ENCODE results near the gene ICAM3. TPM values are rescaled to one million over a fixed set of nuclear protein-coding genes. Genes with fewer than 3 reads are reported as not detected.

Gene ICAM3
- polyA plus RNA-seq, 6 donors from 2014 or later = 156 to 235 (median 200) TPM

DNA sequence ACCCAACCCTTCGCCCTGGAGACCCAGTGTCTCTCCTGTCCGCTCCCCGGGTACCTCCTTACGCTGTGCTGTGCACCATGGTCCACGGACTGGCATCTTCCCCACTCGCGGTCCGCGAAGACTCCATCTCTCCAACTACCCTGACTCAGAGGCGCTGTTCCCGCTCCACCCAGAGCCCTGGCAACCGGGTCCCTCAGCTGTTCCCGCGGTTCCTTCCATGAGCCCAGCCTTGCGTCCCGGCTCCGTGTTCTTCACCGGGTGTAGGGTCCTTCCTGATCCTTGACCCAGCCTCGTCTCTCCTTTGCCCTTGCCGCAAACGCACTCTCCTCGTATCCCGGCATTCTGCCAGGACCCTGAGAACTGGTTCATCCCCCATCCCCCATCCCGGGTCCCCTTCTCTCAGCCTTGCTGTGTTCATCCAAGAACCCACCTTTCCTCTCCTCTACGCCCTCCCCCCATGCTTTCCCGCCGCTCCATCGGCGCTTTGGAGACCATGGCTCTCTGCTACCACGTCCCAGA, 49.0 kb downstream of the ICAM3 start:
- DNase-seq = no peak

DNA sequence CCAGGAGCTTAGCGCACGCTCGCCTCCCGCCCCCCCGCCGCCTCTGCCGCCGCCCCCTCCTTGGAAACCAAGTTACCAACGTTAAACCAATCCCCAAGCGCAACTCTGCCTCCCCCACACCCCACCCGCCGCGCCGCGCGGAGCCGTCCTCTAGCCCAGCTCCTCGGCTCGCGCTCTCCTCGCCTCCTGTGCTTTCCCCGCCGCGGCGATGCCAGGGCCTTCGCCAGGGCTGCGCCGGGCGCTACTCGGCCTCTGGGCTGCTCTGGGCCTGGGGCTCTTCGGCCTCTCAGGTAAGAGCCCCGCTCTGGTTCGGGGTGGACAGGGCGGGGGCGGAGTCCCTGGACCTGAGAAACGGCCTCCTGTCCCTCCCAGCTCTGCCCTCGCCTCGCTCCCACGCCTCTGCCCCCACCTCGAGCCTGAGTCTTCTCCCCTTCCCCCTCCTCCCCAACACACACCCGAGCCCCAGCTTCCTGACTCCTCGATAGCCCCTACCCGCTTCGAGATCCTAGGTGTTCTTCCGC, 49.5 kb downstream of the ICAM3 start, which contains the start of gene ICAM5:
ICAM5 (plus strand) TSS at position 117 of the 521 bp plus-strand sequence; CDS start at position 209, 92 bp downstream.
- Mint-ChIP-seq H3K9me3 (peaks cover 0 to 5% (median 0%) of the 10 kb centered on the region in 7 donors), H3K27ac (peak within 1 kb of the TSS; percentile 65 to 93 (median 78)), H3K4me1 (peaks cover 42 to 79% (median 73%) of the 10 kb centered on the region in 3 donors), H3K36me3 (peaks cover 9 to 19% of the 10 kb centered on the region in 2 donors), H3K27me3 (peaks cover 48 to 78% (median 48%) of the 10 kb centered on the region in 3 donors), H3K4me3 (peak within 1 kb of the TSS; percentile 79 to 93 (median 86))
- no peak for DNase-seq
- peak; percentile 10 to 15 for ATAC-seq (ENCODE audit: low read depth in 2 of 2)

More for the DNA sequence above, 49.0 kb downstream of the ICAM3 start:
- no peak for ATAC-seq (ENCODE audit: low read depth in 2 of 2)
- peak overlapping the region in 4 of 6 donors; percentile 65 to 93 (median 83) for H3K27ac Mint-ChIP-seq
- H3K4me3 Mint-ChIP-seq = peak overlapping the region; percentile 79 to 93 (median 86)
- peaks cover 48 to 81% (median 51%) of the 10 kb centered on the region in 3 donors for H3K27me3 Mint-ChIP-seq
- peaks cover 0 to 5% (median 0%) of the 10 kb centered on the region in 7 donors for H3K9me3 Mint-ChIP-seq
- peaks cover 3 to 13% of the 10 kb centered on the region in 2 donors for H3K36me3 Mint-ChIP-seq
- peaks cover 43 to 82% (median 76%) of the 10 kb centered on the region in 3 donors for H3K4me1 Mint-ChIP-seq

DNA sequence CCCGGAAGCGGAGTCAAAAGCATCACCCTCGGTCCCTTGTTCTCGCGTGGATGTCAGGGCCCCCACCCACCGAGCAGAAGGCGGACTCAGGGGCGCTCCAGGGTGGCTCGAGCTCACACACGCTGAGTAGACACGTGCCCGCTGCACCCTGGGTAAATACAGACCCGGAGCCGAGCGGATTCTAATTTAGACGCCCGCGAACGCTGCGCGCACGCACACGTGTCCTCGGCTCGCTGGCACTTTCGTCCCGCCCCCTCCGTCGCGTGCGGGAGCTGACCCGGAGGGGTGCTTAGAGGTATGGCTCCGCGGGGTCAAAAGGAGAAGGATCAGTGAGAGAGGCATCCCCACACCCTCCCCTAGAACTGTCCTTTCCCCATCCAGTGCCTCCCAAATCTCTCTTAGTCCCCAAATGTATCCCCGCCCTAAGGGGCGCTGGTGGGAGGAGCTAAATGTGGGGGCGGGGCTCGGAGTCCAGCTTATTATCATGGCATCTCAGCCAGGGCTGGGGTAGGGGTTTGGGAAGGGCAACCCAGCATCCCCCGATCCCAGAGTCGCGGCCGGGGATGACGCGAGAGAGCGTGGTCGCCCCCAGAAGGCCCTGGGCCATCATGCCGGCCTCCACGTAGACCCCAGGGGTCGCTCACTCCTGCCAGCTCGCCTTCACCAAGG, 50.1 kb downstream of the ICAM3 start:
- H3K4me1 Mint-ChIP-seq = peaks cover 42 to 74% (median 73%) of the 10 kb centered on the region in 3 donors

DNA sequence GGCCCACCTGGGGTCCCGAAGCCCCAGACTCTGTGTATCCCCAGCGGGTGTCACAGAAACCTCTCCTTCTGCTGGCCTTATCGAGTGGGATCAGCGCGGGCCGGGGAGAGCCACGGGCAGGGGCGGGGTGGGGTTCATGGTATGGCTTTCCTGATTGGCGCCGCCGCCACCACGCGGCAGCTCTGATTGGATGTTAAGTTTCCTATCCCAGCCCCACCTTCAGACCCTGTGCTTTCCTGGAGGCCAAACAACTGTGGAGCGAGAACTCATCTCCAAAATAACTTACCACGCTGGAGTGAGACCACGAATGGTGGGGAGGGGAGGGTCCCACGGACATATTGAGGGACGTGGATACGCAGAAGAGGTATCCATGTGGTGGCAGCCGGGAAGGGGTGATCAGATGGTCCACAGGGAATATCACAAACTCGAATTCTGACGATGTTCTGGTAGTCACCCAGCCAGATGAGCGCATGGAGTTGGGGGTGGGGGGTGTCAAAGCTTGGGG, 50.7 kb downstream of the ICAM3 start:
- Mint-ChIP-seq H3K27me3 (peaks cover 47 to 67% (median 48%) of the 10 kb centered on the region in 3 donors), H3K27ac (peak overlapping the region; percentile 49 to 92 (median 70))

More for the DNA sequence above, 50.1 kb downstream of the ICAM3 start:
- peaks cover 9 to 22% of the 10 kb centered on the region in 2 donors for H3K36me3 Mint-ChIP-seq
- peak overlapping the region; percentile 75 to 93 (median 84) for H3K4me3 Mint-ChIP-seq
- DNase-seq (peak; percentile 53), ATAC-seq (ENCODE audit: low read depth in 2 of 2) (peak; percentile 62 to 70)
- peak overlapping the region; percentile 49 to 92 (median 70) for H3K27ac Mint-ChIP-seq
- peaks cover 48 to 73% (median 48%) of the 10 kb centered on the region in 3 donors for H3K27me3 Mint-ChIP-seq
- peaks cover 0 to 5% (median 0%) of the 10 kb centered on the region in 7 donors for H3K9me3 Mint-ChIP-seq

DNA sequence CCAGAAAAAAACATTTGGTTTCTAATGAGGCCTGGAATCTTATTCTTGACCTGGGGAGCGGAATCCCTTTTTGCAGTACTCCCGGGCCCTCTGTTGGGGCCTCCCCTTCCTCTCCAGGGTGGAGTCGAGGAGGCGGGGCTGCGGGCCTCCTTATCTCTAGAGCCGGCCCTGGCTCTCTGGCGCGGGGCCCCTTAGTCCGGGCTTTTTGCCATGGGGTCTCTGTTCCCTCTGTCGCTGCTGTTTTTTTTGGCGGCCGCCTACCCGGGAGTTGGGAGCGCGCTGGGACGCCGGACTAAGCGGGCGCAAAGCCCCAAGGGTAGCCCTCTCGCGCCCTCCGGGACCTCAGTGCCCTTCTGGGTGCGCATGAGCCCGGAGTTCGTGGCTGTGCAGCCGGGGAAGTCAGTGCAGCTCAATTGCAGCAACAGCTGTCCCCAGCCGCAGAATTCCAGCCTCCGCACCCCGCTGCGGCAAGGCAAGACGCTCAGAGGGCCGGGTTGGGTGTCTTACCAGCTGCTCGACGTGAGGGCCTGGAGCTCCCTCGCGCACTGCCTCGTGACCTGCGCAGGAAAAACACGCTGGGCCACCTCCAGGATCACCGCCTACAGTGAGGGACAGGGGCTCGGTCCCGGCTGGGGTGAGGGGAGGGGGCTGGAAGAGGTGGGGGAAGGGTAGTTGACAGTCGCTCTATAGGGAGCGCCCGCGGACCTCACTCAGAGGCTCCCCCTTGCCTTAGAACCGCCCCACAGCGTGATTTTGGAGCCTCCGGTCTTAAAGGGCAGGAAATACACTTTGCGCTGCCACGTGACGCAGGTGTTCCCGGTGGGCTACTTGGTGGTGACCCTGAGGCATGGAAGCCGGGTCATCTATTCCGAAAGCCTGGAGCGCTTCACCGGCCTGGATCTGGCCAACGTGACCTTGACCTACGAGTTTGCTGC, 52.4 kb downstream of the ICAM3 start, which contains the start of gene ICAM4:
ICAM4 (plus strand) TSS at position 153 of the 935 bp plus-strand sequence; CDS start at position 211, 58 bp downstream.
- Mint-ChIP-seq H3K36me3 (peaks cover 9 to 22% of the 10 kb centered on the region in 2 donors), H3K9me3 (peaks cover 0 to 2% (median 0%) of the 10 kb centered on the region in 7 donors), H3K4me1 (peaks cover 29 to 60% (median 57%) of the 10 kb centered on the region in 3 donors), H3K27ac (peak within 1 kb of the TSS in 5 of 6 donors; percentile 49 to 87 (median 64)), H3K27me3 (peaks cover 34 to 51% (median 36%) of the 10 kb centered on the region in 3 donors), H3K4me3 (peak within 1 kb of the TSS; percentile 65 to 93 (median 83))
- DNase-seq (no peak), ATAC-seq (ENCODE audit: low read depth in 2 of 2) (no peak)

More for the DNA sequence above, 50.7 kb downstream of the ICAM3 start:
- Mint-ChIP-seq H3K4me3 (peak overlapping the region; percentile 75 to 93 (median 84)), H3K36me3 (peaks cover 9 to 22% of the 10 kb centered on the region in 2 donors), H3K9me3 (peaks cover 0 to 5% (median 0%) of the 10 kb centered on the region in 7 donors), H3K4me1 (peaks cover 42 to 73% (median 73%) of the 10 kb centered on the region in 3 donors)
- no peak for ATAC-seq (ENCODE audit: low read depth in 2 of 2)
- DNase-seq = no peak

DNA sequence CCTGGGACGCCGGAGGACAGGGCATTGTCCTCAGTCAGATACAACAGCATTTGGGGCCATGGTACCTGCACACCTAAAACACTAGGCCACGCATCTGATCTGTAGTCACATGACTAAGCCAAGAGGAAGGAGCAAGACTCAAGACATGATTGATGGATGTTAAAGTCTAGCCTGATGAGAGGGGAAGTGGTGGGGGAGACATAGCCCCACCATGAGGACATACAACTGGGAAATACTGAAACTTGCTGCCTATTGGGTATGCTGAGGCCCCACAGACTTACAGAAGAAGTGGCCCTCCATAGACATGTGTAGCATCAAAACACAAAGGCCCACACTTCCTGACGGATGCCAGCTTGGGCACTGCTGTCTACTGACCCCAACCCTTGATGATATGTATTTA, 54.0 kb downstream of the ICAM3 start:
- Mint-ChIP-seq H3K9me3 (no peaks in the 10 kb centered on the region), H3K27me3 (peaks cover 22 to 36% (median 23%) of the 10 kb centered on the region in 3 donors), H3K27ac (peak overlapping the region in 2 of 6 donors; percentile 64 to 65), H3K4me1 (peaks cover 20 to 47% (median 43%) of the 10 kb centered on the region in 3 donors), H3K36me3 (peaks cover 9 to 17% of the 10 kb centered on the region in 2 donors), H3K4me3 (no peak overlapping the region)
- DNase-seq (no peak), ATAC-seq (ENCODE audit: low read depth in 2 of 2) (no peak)

DNA sequence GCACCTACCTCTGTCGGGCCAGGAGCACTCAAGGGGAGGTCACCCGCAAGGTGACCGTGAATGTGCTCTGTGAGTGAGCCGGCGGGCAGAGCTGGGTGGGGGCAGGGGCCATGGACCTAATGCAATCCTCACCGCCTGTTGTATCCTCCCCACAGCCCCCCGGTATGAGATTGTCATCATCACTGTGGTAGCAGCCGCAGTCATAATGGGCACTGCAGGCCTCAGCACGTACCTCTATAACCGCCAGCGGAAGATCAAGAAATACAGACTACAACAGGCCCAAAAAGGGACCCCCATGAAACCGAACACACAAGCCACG, 54.5 kb downstream of the ICAM3 start:
- Mint-ChIP-seq H3K4me1 (peaks cover 17 to 44% (median 42%) of the 10 kb centered on the region in 3 donors), H3K4me3 (no peak overlapping the region), H3K27ac (peak overlapping the region in 1 of 6 donors; percentile 69), H3K36me3 (peaks cover 9 to 13% of the 10 kb centered on the region in 2 donors), H3K9me3 (no peaks in the 10 kb centered on the region), H3K27me3 (peaks cover 18 to 31% (median 19%) of the 10 kb centered on the region in 3 donors)
- ATAC-seq (ENCODE audit: low read depth in 2 of 2) = no peak
- no peak for DNase-seq

DNA sequence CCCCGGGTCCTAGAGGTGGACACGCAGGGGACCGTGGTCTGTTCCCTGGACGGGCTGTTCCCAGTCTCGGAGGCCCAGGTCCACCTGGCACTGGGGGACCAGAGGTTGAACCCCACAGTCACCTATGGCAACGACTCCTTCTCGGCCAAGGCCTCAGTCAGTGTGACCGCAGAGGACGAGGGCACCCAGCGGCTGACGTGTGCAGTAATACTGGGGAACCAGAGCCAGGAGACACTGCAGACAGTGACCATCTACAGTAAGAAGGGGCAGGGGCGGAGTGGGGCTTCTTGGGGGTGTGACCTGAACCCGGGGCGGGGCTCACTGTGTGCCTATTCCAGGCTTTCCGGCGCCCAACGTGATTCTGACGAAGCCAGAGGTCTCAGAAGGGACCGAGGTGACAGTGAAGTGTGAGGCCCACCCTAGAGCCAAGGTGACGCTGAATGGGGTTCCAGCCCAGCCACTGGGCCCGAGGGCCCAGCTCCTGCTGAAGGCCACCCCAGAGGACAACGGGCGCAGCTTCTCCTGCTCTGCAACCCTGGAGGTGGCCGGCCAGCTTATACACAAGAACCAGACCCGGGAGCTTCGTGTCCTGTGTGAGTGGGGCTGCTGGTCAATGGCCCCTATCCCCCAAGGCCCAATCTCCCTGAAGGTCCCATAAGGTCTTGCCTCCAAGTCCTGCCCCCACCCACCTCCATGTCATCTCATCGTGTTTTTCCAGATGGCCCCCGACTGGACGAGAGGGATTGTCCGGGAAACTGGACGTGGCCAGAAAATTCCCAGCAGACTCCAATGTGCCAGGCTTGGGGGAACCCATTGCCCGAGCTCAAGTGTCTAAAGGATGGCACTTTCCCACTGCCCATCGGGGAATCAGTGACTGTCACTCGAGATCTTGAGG, 55.1 kb downstream of the ICAM3 start:
- H3K36me3 Mint-ChIP-seq = peaks cover 9 to 13% of the 10 kb centered on the region in 2 donors
- H3K4me1 Mint-ChIP-seq = peaks cover 19 to 47% (median 41%) of the 10 kb centered on the region in 3 donors
- ATAC-seq (ENCODE audit: low read depth in 2 of 2) (no peak), DNase-seq (no peak)
- H3K9me3 Mint-ChIP-seq = no peaks in the 10 kb centered on the region
- H3K4me3 Mint-ChIP-seq = peak overlapping the region in 1 of 8 donors; percentile 40
- no peak overlapping the region for H3K27ac Mint-ChIP-seq
- peaks cover 17 to 25% (median 19%) of the 10 kb centered on the region in 3 donors for H3K27me3 Mint-ChIP-seq

Other genes with a start within 250 kb of the ICAM3 start
- gene ANGPTL6, start 236.9 kb downstream of the ICAM3 start, polyA plus RNA-seq (ENCODE audit: low read depth in 6 of 6) = 1 to 10 TPM in 1 of 6 donors, under 1 TPM in 3, not detected in 2; 0.39 to 1.1 (median 0.65) TPM
- 10 to 100 TPM in 5 of 6 donors, 1 to 10 TPM in 1; 7.8 to 30.7 (median 15.1) TPM for gene PPAN, start 233.3 kb downstream of the ICAM3 start, polyA plus RNA-seq (ENCODE audit: low read depth in 6 of 6)
- 1 to 10 TPM in 3 of 6 donors, under 1 TPM in 3; 0.69 to 1.2 (median 0.92) TPM for gene P2RY11, start 227.9 kb downstream of the ICAM3 start, polyA plus RNA-seq (ENCODE audit: low read depth in 6 of 6)
- gene EIF3G, start 219.7 kb downstream of the ICAM3 start, polyA plus RNA-seq (ENCODE audit: low read depth in 6 of 6) = 100 to 1,000 TPM; 141 to 177 (median 159) TPM
- 10 to 100 TPM; 13.9 to 56.7 (median 31.3) TPM for gene DNMT1, start 144.7 kb downstream of the ICAM3 start, polyA plus RNA-seq (ENCODE audit: low read depth in 6 of 6)
- under 1 TPM in 4 of 6 donors, not detected in 2; 0.06 to 0.21 (median 0.16) TPM for gene S1PR2, start 108.3 kb downstream of the ICAM3 start, polyA plus RNA-seq (ENCODE audit: low read depth in 6 of 6)
- 10 to 100 TPM; 23.7 to 34.3 (median 27.4) TPM for gene MRPL4, start 87.4 kb downstream of the ICAM3 start, polyA plus RNA-seq (ENCODE audit: low read depth in 6 of 6)
- 1 to 10 TPM in 5 of 6 donors, not detected in 1; 2.5 to 4.9 (median 3.8) TPM for gene ICAM1, start 68.5 kb downstream of the ICAM3 start, polyA plus RNA-seq (ENCODE audit: low read depth in 6 of 6)
- gene ICAM4, start 52.7 kb downstream of the ICAM3 start, polyA plus RNA-seq (ENCODE audit: low read depth in 6 of 6) = not detected
- not detected for gene ICAM5, start 49.7 kb downstream of the ICAM3 start, polyA plus RNA-seq (ENCODE audit: low read depth in 6 of 6)
- gene ZGLP1, start 29.8 kb downstream of the ICAM3 start, polyA plus RNA-seq (ENCODE audit: low read depth in 6 of 6) = under 1 TPM in 2 of 6 donors, not detected in 4; 0.73 to 0.86 TPM
- 10 to 100 TPM; 12.9 to 36.6 (median 15.5) TPM for gene FDX2, start 23.6 kb downstream of the ICAM3 start, polyA plus RNA-seq (ENCODE audit: low read depth in 6 of 6)
- 10 to 100 TPM; 12.0 to 25.0 (median 15.0) TPM for gene RAVER1, start 6.1 kb downstream of the ICAM3 start, polyA plus RNA-seq (ENCODE audit: low read depth in 6 of 6)
- 10 to 100 TPM; 26.1 to 67.7 (median 48.5) TPM for gene TYK2, start 40.9 kb upstream of the ICAM3 start, polyA plus RNA-seq (ENCODE audit: low read depth in 6 of 6)
- 10 to 100 TPM; 43.9 to 73.1 (median 53.9) TPM for gene CDC37, start 63.9 kb upstream of the ICAM3 start, polyA plus RNA-seq (ENCODE audit: low read depth in 6 of 6)
- gene PDE4A, start 80.9 kb upstream of the ICAM3 start, polyA plus RNA-seq (ENCODE audit: low read depth in 6 of 6) = 1 to 10 TPM in 1 of 6 donors, under 1 TPM in 4, not detected in 1; 0.17 to 2.8 (median 0.25) TPM
- 1 to 10 TPM in 5 of 6 donors, under 1 TPM in 1; 0.18 to 9.8 (median 7.7) TPM for gene KEAP1, start 163.7 kb upstream of the ICAM3 start, polyA plus RNA-seq (ENCODE audit: low read depth in 6 of 6)
- under 1 TPM in 5 of 6 donors, not detected in 1; 0.24 to 0.96 (median 0.75) TPM for gene S1PR5, start 177.8 kb upstream of the ICAM3 start, polyA plus RNA-seq (ENCODE audit: low read depth in 6 of 6)
- 10 to 100 TPM in 2 of 6 donors, 1 to 10 TPM in 4; 1.7 to 20.7 (median 9.4) TPM for gene ATG4D, start 204.3 kb upstream of the ICAM3 start, polyA plus RNA-seq (ENCODE audit: low read depth in 6 of 6)
- 10 to 100 TPM; 10.6 to 47.6 (median 16.5) TPM for gene KRI1, start 226.4 kb upstream of the ICAM3 start, polyA plus RNA-seq (ENCODE audit: low read depth in 6 of 6)
- gene CDKN2D, start 229.4 kb upstream of the ICAM3 start, polyA plus RNA-seq (ENCODE audit: low read depth in 6 of 6) = 100 to 1,000 TPM; 110 to 209 (median 153) TPM
- gene AP1M2, start 247.7 kb upstream of the ICAM3 start, polyA plus RNA-seq (ENCODE audit: low read depth in 6 of 6) = under 1 TPM in 2 of 6 donors, not detected in 4; 0.66 to 0.94 TPM